Neuronal stem cell (in vitro differentiated cells): ENCODE results near the gene CRAT.
A peak's percentile ranks its signal among the peaks of the same experiment; 100 is the strongest.

Experiments
- DNase-seq: peaks from one replicate; pipeline ENCODE4 v3.0.0-alpha.2; 2013; ENCODE audit warnings: low spot score
- H2AFZ ChIP-seq: one replicate; pipeline ENCODE4 v1.6.1; 2013; ENCODE audit warnings: mild to moderate bottlenecking, low read length, inconsistent platforms
- H2AK5ac ChIP-seq: 2 replicates; pipeline ENCODE4 v1.6.1; 2013; ENCODE audit warnings: low read depth, mild to moderate bottlenecking, inconsistent platforms, low read length, moderate library complexity, mixed read lengths
- H2BK120ac ChIP-seq: 2 replicates; pipeline ENCODE4 v1.6.1; 2013; ENCODE audit warnings: low read depth, mild to moderate bottlenecking, inconsistent platforms, low read length, moderate library complexity, mixed read lengths
- H2BK12ac ChIP-seq: one replicate; pipeline ENCODE4 v1.6.1; 2013; ENCODE audit warnings: low read length, inconsistent platforms
- H2BK15ac ChIP-seq: 2 replicates; pipeline ENCODE4 v1.6.1; 2013; ENCODE audit warnings: mild to moderate bottlenecking, low read length, inconsistent platforms, mixed read lengths
- H2BK5ac ChIP-seq: one replicate; pipeline ENCODE4 v1.6.1; 2013; ENCODE audit warnings: inconsistent platforms, mild to moderate bottlenecking, low read length, moderate library complexity
- H3K14ac ChIP-seq: one replicate; pipeline ENCODE4 v1.6.1; 2013; ENCODE audit warnings: low read length, inconsistent platforms
- H3K18ac ChIP-seq: 2 replicates; pipeline ENCODE4 v1.6.1; 2013; ENCODE audit warnings: low read length, inconsistent platforms
- H3K23ac ChIP-seq: 2 replicates; pipeline ENCODE4 v1.6.1; 2013; ENCODE audit warnings: low read depth, mild to moderate bottlenecking, mixed read lengths, low read length, inconsistent platforms; ENCODE audit not compliant: poor library complexity
- H3K27ac ChIP-seq: replicated peaks from 3 replicates; pipeline ENCODE4 v1.5.1; 2013; ENCODE audit warnings: low read length, inconsistent platforms
- H3K27me3 ChIP-seq, 3 experiments: 2 replicates each; pipeline ENCODE4 v1.6.1; 2013; ENCODE audit warnings: low read length in 3 of 3, mild to moderate bottlenecking in 2 of 3, inconsistent platforms in 1 of 3, low read depth in 1 of 3, mixed read lengths in 1 of 3, moderate library complexity in 1 of 3; ENCODE audit not compliant: control insufficient read depth in 3 of 3, insufficient read depth in 3 of 3
- H3K36me3 ChIP-seq, 2 donors: replicated peaks in 1 of 2; 2 replicates each; pipeline ENCODE4 v1.6.1; 2013; ENCODE audit warnings: low read length in 2 of 2; ENCODE audit not compliant: control insufficient read depth in 2 of 2, insufficient read depth in 2 of 2
- H3K4ac ChIP-seq: 2 replicates; pipeline ENCODE4 v1.6.1; 2013; ENCODE audit warnings: inconsistent platforms, mild to moderate bottlenecking, low read length, moderate library complexity
- H3K4me1 ChIP-seq, 2 donors: 1 replicate in 1 of 2; 2 replicates in 1 of 2; pipeline ENCODE4 v1.6.1; 2013; ENCODE audit warnings: low read length in 2 of 2, low read depth in 1 of 2; ENCODE audit not compliant: control insufficient read depth in 2 of 2, insufficient read depth in 1 of 2
- H3K4me2 ChIP-seq: one replicate; pipeline ENCODE4 v1.6.1; 2013; ENCODE audit warnings: mild to moderate bottlenecking, low read length, inconsistent platforms; ENCODE audit not compliant: insufficient read depth, poor library complexity, severe bottlenecking
- H3K4me3 ChIP-seq, 2 donors: 2 replicates each; pipeline ENCODE4 v1.5.1; 2013; ENCODE audit warnings: low read length in 2 of 2, mild to moderate bottlenecking in 2 of 2, inconsistent platforms in 1 of 2, moderate library complexity in 1 of 2
- H3K79me1 ChIP-seq: one replicate; pipeline ENCODE4 v1.6.1; 2013; ENCODE audit warnings: low read depth, mild to moderate bottlenecking, inconsistent platforms, low read length, moderate library complexity
- H3K9ac ChIP-seq: one replicate; pipeline ENCODE4 v1.6.1; 2013; ENCODE audit warnings: mild to moderate bottlenecking, low read depth, low read length, inconsistent platforms; ENCODE audit not compliant: poor library complexity
- H3K9me3 ChIP-seq, 2 donors: replicated peaks in 1 of 2; 2 replicates each; pipeline versions ENCODE3 to v1.6.1; 2013; ENCODE audit warnings: low read length in 2 of 2, mild to moderate bottlenecking in 2 of 2, inconsistent platforms in 1 of 2, low read depth in 1 of 2, mixed read lengths in 1 of 2, moderate library complexity in 1 of 2; ENCODE audit not compliant: control insufficient read depth in 2 of 2, insufficient read depth in 1 of 2
- H4K8ac ChIP-seq: one replicate; pipeline ENCODE4 v1.6.1; 2013; ENCODE audit warnings: low read depth, mild to moderate bottlenecking, inconsistent platforms, low read length, moderate library complexity
- H4K91ac ChIP-seq: one replicate; pipeline ENCODE4 v1.6.1; 2013; ENCODE audit warnings: low read length, low read depth, mild to moderate bottlenecking, inconsistent platforms; ENCODE audit not compliant: poor library complexity
- WGBS, 2 donors: extraction: QIAGEN DNeasy Blood & Tissue Kit; methylation state at CpG; one replicate each; pipeline ENCODE4 v1.1.7; 2013; ENCODE audit warnings: missing lambda C conversion rate in 2 of 2, mixed read lengths in 1 of 2; ENCODE audit not compliant: insufficient read length in 2 of 2, insufficient replicate concordance in 1 of 2; ENCODE audit errors: extremely low coverage in 2 of 2; 5-methylcytosine and 5-hydroxymethylcytosine counted together

The CRAT gene

DNA sequence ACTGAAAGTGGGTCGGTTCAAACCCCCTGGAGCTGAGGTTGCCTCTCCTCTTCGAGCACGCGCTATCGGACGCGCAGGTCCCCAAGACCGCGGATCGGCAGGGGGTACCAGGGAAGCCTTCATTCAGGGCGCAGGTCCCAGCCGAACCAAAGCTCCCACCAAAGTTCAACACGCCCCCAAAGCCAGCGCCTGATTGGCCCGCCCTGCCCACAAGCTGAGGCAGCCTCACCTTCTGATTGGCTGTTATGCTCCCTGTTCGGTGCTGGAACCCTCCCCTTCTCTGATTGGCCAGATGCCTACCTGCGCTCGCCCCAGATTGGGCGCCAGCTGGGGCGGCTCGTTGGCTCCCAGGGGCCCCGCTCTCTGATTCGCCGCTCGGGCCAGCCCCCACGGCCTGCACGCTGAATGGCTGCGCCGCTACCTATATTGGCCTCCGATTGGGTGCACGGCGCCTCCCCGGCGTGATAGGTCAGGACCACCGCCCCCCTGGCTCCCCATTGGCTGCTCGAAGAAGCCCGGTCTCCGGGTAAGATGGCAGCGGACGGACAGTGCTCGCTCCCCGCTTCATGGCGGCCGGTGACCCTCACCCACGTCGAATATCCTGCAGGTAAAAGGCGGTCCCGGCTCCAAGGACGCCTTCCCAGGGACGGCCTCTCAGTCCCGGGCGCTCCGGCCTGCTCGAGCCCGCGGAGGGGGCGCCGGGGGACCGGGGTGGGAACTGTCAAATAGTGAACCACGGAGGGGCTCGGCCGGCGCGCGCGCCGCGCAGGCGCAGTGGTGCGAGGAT is 29.8 kb downstream of the CRAT start, which contains the start of gene DOLPP1:
Gene DOLPP1 (plus strand): TSS at position 511 of the 787 bp plus-strand sequence. CDS start 21 bp downstream, at position 532.
- H2BK120ac ChIP-seq: peak within 1 kb of the TSS; percentile 57
- H3K4me2 ChIP-seq: peak within 1 kb of the TSS; percentile 88
- H3K4ac ChIP-seq: peak within 1 kb of the TSS; percentile 93
- peak within 1 kb of the TSS; percentile 96 for H3K9ac ChIP-seq
- peak within 1 kb of the TSS; percentile 95 for H2AK5ac ChIP-seq
- peak within 1 kb of the TSS; percentile 91 for H2BK5ac ChIP-seq
- H3K14ac ChIP-seq: peak within 1 kb of the TSS; percentile 39
- H2AFZ ChIP-seq: peak within 1 kb of the TSS; percentile 97
- peak within 1 kb of the TSS; percentile 82 for H3K23ac ChIP-seq
- no CpG with 5 or more reads among the region's 70 CpGs for WGBS, 2 donors
- H3K27ac ChIP-seq: peak within 1 kb of the TSS; percentile 71
- H3K27me3 ChIP-seq: no peaks in the 10 kb centered on the region
- peaks cover 10 to 26% of the 10 kb centered on the region in 2 donors for H3K36me3 ChIP-seq
- H3K4me3 ChIP-seq: peak within 1 kb of the TSS; percentile 77 to 90
- H3K18ac ChIP-seq: peak within 1 kb of the TSS; percentile 98
- DNase-seq: peak; percentile 99
- peaks cover 10% of the 10 kb centered on the region for H3K79me1 ChIP-seq
- no peak within 1 kb of the TSS for H4K8ac ChIP-seq
- no peak within 1 kb of the TSS for H4K91ac ChIP-seq
- H2BK12ac ChIP-seq: no peak within 1 kb of the TSS
- peaks cover 0 to 8% of the 10 kb centered on the region in 2 donors for H3K4me1 ChIP-seq
- H3K9me3 ChIP-seq: no peaks in the 10 kb centered on the region
- H2BK15ac ChIP-seq: no peak within 1 kb of the TSS

DNA sequence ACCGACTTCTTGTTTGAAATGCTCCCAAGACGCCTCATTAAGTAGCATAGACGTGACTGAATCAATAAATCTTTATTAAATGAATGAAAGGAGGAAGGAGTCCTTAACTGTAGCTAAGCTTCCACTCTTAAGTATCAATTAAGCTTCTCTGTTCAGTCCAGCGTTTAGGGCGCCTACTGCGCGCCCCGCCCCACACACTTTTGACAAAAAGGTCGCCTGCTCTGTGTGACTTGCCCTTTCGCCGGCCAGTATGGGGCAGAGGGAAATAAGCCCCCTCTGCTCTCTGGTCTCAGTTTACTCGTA is 30.3 kb downstream of the CRAT start:
- Histone ChIP-seq H3K9me3 (no peaks in the 10 kb centered on the region), H3K4me2 (peak overlapping the region; percentile 63), H3K23ac (no peak overlapping the region), H3K27ac (peak overlapping the region; percentile 11), H2BK15ac (no peak overlapping the region), H2AFZ (peak overlapping the region; percentile 86), H4K91ac (no peak overlapping the region), H3K4me3 (peak overlapping the region; percentile 77 to 90), H2BK120ac (no peak overlapping the region), H4K8ac (no peak overlapping the region), H2BK12ac (no peak overlapping the region), H3K36me3 (peaks cover 5 to 21% of the 10 kb centered on the region in 2 donors), H2AK5ac (no peak overlapping the region), H3K18ac (peak overlapping the region; percentile 5), H3K9ac (peak overlapping the region; percentile 60), H3K4me1 (peaks cover 0 to 8% of the 10 kb centered on the region in 2 donors), H3K79me1 (peaks cover 10% of the 10 kb centered on the region), H3K4ac (no peak overlapping the region), H3K27me3 (no peaks in the 10 kb centered on the region), H2BK5ac (no peak overlapping the region), H3K14ac (no peak overlapping the region)
- DNase-seq: no peak
- WGBS, 2 donors: no CpG with 5 or more reads among the region's 12 CpGs

DNA sequence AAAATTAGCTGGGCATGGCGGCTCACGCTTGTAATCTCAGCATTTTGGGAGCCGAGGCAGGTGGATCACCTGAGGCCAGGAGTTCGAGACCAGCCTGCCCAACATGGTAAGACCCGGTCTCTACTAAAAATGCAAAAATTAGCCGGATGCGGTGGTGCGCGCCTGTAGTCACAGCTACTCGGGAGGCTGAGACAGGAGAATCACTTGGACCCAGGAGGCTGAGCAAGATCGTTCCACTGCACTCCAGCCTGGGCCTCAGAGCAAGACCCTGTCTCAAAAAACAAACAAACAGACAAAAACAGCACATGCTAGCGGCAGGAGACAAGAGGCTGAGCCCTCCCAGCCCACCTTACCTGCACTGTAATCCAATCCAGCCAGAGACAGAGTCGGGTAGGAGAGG is 30.8 kb downstream of the CRAT start:
- no peak overlapping the region for H3K23ac ChIP-seq
- peak overlapping the region; percentile 65 to 77 for H3K4me3 ChIP-seq
- H3K9ac ChIP-seq: no peak overlapping the region
- no peak for DNase-seq
- peak overlapping the region; percentile 86 for H2AFZ ChIP-seq
- no peak overlapping the region for H2BK15ac ChIP-seq
- H2BK12ac ChIP-seq: no peak overlapping the region
- no peak overlapping the region for H3K14ac ChIP-seq
- no peak overlapping the region for H2BK120ac ChIP-seq
- no peak overlapping the region for H2BK5ac ChIP-seq
- H3K4me1 ChIP-seq: peaks cover 0 to 8% of the 10 kb centered on the region in 2 donors
- H3K18ac ChIP-seq: no peak overlapping the region
- H3K27ac ChIP-seq: no peak overlapping the region
- no peaks in the 10 kb centered on the region for H3K27me3 ChIP-seq
- H2AK5ac ChIP-seq: no peak overlapping the region
- H3K36me3 ChIP-seq: peaks cover under 1 to 17% of the 10 kb centered on the region in 2 donors
- no peaks in the 10 kb centered on the region for H3K9me3 ChIP-seq
- no peak overlapping the region for H3K4ac ChIP-seq
- WGBS, 2 donors: no CpG with 5 or more reads among the region's 13 CpGs
- H3K79me1 ChIP-seq: peaks cover 10% of the 10 kb centered on the region
- no peak overlapping the region for H4K8ac ChIP-seq
- H4K91ac ChIP-seq: no peak overlapping the region
- H3K4me2 ChIP-seq: peak overlapping the region; percentile 63

DNA sequence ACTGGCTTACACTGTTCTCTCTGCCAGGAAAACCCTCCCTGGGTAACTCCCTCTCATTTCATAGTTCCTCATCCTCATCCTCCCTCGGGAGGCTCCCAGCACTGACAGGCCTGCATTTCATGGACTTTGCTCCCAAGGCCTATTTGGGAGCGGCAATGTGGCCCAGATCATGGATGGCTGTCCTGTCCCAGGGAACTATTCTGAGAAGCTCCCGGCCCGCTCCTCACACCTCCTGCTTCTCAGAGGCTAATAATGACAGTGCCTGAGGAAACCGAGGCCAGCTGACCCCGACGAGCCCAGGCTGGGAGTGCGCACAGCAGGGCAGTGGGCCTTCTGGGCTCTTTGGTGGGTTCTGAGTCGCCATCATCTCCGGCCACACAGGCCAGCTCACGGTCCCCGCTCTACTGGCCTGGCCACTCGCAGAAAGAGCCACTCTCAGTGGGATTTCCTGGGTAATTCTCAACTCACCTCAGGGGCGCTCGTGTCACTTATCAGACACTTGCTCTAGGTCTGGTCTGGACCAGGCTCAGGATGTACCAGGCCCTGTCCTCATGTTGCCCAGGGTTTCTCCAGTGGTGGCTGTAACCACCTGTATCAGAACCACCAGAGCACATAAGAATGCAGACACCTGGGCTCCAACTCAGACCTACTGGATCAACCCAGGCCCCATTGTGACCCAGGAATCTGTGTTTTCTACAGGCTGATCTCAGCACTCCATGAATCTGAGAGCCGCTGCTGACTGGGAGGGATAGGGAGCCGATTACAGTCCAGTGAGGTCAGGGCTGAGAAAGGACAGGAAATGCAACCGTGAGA is 31.7 kb downstream of the CRAT start:
- no peak overlapping the region for H3K4me3 ChIP-seq
- WGBS, 2 donors: no CpG with 5 or more reads among the region's 18 CpGs
- H2BK120ac ChIP-seq: peak overlapping the region; percentile 47
- no peak overlapping the region for H3K14ac ChIP-seq
- peaks cover 0 to 9% of the 10 kb centered on the region in 2 donors for H3K36me3 ChIP-seq
- H2AFZ ChIP-seq: no peak overlapping the region
- H3K4ac ChIP-seq: no peak overlapping the region
- H3K27me3 ChIP-seq: no peaks in the 10 kb centered on the region
- H3K79me1 ChIP-seq: peaks cover 10% of the 10 kb centered on the region
- peaks cover 0 to 8% of the 10 kb centered on the region in 2 donors for H3K4me1 ChIP-seq
- H3K9ac ChIP-seq: no peak overlapping the region
- H2AK5ac ChIP-seq: no peak overlapping the region
- H2BK12ac ChIP-seq: no peak overlapping the region
- no peak overlapping the region for H4K8ac ChIP-seq
- H2BK15ac ChIP-seq: no peak overlapping the region
- no peaks in the 10 kb centered on the region for H3K9me3 ChIP-seq
- no peak overlapping the region for H2BK5ac ChIP-seq
- H3K4me2 ChIP-seq: no peak overlapping the region
- H3K18ac ChIP-seq: no peak overlapping the region
- no peak overlapping the region for H3K23ac ChIP-seq
- no peak for DNase-seq
- H4K91ac ChIP-seq: no peak overlapping the region
- no peak overlapping the region for H3K27ac ChIP-seq
